Spleen (tissue), 7 donors: ENCODE measurements around the gene RNF150.

Experiments used
- POLR2A ChIP-seq, 3 donors: fragments of 450-650 bp; IDR thresholded peaks; one replicate each; pipeline ENCODE4 v1.5.1; 2017; ENCODE audit warnings: antibody characterized with exemption in 3 of 3, mild to moderate bottlenecking in 1 of 3
- TF ChIP-seq, protein P1 (sequence below), 11 experiments: fragments of 200-600 bp in 7 of 11; fragments of 450-650 bp in 4 of 11; sonication (generic) in 4 of 11; IDR thresholded peaks in 8 of 11; conservative IDR thresholded peaks in 3 of 11; 1 replicate in 7 of 11; 2 replicates in 4 of 11; pipeline versions ENCODE4 v1.4.0 to v1.8.0; 2016 to 2021; ENCODE audit warnings: antibody characterized with exemption in 11 of 11, inconsistent platforms in 4 of 11, mild to moderate bottlenecking in 1 of 11
- donor health status: DM: no; HTN: no; CAD: no; lungs with moderate emphysema.
- donor health status: DM: no; HTN: no; CAD: no.
- donor health status: DM: no; HTN: no; CAD: no.

GRCh38 chr4:140837736-140838135, 295.5 kb downstream of the RNF150 start:
- TF ChIP-seq, protein P1, sequence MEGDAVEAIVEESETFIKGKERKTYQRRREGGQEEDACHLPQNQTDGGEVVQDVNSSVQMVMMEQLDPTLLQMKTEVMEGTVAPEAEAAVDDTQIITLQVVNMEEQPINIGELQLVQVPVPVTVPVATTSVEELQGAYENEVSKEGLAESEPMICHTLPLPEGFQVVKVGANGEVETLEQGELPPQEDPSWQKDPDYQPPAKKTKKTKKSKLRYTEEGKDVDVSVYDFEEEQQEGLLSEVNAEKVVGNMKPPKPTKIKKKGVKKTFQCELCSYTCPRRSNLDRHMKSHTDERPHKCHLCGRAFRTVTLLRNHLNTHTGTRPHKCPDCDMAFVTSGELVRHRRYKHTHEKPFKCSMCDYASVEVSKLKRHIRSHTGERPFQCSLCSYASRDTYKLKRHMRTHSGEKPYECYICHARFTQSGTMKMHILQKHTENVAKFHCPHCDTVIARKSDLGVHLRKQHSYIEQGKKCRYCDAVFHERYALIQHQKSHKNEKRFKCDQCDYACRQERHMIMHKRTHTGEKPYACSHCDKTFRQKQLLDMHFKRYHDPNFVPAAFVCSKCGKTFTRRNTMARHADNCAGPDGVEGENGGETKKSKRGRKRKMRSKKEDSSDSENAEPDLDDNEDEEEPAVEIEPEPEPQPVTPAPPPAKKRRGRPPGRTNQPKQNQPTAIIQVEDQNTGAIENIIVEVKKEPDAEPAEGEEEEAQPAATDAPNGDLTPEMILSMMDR (IDR thresholded peaks at IDR 0.05 in 8 of 11, conservative IDR thresholded peaks at IDR 0.05 in 3 of 11), result no peak
- TF ChIP-seq POLR2A (IDR thresholded peaks at IDR 0.05), result no peak
